ENCODE data around the gene ZNF687. TPM values are rescaled to one million over a fixed set of nuclear protein-coding genes. Genes with fewer than 3 reads are reported as not detected.

The ZNF687 gene
- total RNA-seq, 1 experiment from 2014 or later: 56.8 TPM

GRCh38 chr1:151294742-151295462 is 12.8 kb downstream of the ZNF687 start (continued):
- TF ChIP-seq, protein P1, sequence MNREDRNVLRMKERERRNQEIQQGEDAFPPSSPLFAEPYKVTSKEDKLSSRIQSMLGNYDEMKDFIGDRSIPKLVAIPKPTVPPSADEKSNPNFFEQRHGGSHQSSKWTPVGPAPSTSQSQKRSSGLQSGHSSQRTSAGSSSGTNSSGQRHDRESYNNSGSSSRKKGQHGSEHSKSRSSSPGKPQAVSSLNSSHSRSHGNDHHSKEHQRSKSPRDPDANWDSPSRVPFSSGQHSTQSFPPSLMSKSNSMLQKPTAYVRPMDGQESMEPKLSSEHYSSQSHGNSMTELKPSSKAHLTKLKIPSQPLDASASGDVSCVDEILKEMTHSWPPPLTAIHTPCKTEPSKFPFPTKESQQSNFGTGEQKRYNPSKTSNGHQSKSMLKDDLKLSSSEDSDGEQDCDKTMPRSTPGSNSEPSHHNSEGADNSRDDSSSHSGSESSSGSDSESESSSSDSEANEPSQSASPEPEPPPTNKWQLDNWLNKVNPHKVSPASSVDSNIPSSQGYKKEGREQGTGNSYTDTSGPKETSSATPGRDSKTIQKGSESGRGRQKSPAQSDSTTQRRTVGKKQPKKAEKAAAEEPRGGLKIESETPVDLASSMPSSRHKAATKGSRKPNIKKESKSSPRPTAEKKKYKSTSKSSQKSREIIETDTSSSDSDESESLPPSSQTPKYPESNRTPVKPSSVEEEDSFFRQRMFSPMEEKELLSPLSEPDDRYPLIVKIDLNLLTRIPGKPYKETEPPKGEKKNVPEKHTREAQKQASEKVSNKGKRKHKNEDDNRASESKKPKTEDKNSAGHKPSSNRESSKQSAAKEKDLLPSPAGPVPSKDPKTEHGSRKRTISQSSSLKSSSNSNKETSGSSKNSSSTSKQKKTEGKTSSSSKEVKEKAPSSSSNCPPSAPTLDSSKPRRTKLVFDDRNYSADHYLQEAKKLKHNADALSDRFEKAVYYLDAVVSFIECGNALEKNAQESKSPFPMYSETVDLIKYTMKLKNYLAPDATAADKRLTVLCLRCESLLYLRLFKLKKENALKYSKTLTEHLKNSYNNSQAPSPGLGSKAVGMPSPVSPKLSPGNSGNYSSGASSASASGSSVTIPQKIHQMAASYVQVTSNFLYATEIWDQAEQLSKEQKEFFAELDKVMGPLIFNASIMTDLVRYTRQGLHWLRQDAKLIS (CRISPR knock-in tag; IDR thresholded peaks at IDR 0.05; ENCODE audit: borderline replicate concordance): no peak
- TF ChIP-seq FOXK1 (CRISPR knock-in tag; IDR thresholded peaks at IDR 0.05) (0 out of 2 replicates have a peak, but pooled peaks have one; percentile 33), ZNF671 (CRISPR knock-in tag; IDR thresholded peaks at IDR 0.05) (no peak), JUN (CRISPR knock-in tag; IDR thresholded peaks at IDR 0.05) (no peak), GTF2I (CRISPR knock-in tag; conservative IDR thresholded peaks at IDR 0.05) (no peak)

GRCh38 chr1:151309811-151310323 is 27.8 kb downstream of the ZNF687 start:
- Mint-ChIP-seq H3K36me3 (peaks cover 32% of the 10 kb centered on the region), H3K27ac (peak overlapping the region; percentile 51), H3K4me3 (peak overlapping the region; percentile 36), H3K9me3 (no peaks in the 10 kb centered on the region), H3K4me1 (peaks cover 18% of the 10 kb centered on the region), H3K27me3 (ENCODE audit: low read depth) (no peaks in the 10 kb centered on the region)
- peak; percentile 93 for ATAC-seq
- TF ChIP-seq E2F5 (CRISPR knock-in tag; IDR thresholded peaks at IDR 0.05) (no peak), RORB (CRISPR knock-in tag; IDR thresholded peaks at IDR 0.05) (no peak), GRHL2 (CRISPR knock-in tag; IDR thresholded peaks at IDR 0.05; ENCODE audit: insufficient replicate concordance, severe bottlenecking) (no peak), USF2 (CRISPR knock-in tag; IDR thresholded peaks at IDR 0.05) (no peak), ZNF317 (CRISPR knock-in tag; IDR thresholded peaks at IDR 0.05; ENCODE audit: borderline replicate concordance, low read depth) (no peak), OVOL2 (CRISPR knock-in tag; IDR thresholded peaks at IDR 0.05; ENCODE audit: borderline replicate concordance) (no peak), CDX4 (CRISPR knock-in tag; IDR thresholded peaks at IDR 0.05; ENCODE audit: borderline replicate concordance) (no peak), ELF4 (CRISPR knock-in tag; IDR thresholded peaks at IDR 0.05; ENCODE audit: low read depth) (no peak), ZNF396 (CRISPR knock-in tag; IDR thresholded peaks at IDR 0.05; ENCODE audit: borderline replicate concordance) (no peak), SMAD3 (CRISPR knock-in tag; IDR thresholded peaks at IDR 0.05; ENCODE audit: borderline replicate concordance) (no peak), EMX1 (CRISPR knock-in tag; IDR thresholded peaks at IDR 0.05) (no peak)
- TF ChIP-seq, protein P2, sequence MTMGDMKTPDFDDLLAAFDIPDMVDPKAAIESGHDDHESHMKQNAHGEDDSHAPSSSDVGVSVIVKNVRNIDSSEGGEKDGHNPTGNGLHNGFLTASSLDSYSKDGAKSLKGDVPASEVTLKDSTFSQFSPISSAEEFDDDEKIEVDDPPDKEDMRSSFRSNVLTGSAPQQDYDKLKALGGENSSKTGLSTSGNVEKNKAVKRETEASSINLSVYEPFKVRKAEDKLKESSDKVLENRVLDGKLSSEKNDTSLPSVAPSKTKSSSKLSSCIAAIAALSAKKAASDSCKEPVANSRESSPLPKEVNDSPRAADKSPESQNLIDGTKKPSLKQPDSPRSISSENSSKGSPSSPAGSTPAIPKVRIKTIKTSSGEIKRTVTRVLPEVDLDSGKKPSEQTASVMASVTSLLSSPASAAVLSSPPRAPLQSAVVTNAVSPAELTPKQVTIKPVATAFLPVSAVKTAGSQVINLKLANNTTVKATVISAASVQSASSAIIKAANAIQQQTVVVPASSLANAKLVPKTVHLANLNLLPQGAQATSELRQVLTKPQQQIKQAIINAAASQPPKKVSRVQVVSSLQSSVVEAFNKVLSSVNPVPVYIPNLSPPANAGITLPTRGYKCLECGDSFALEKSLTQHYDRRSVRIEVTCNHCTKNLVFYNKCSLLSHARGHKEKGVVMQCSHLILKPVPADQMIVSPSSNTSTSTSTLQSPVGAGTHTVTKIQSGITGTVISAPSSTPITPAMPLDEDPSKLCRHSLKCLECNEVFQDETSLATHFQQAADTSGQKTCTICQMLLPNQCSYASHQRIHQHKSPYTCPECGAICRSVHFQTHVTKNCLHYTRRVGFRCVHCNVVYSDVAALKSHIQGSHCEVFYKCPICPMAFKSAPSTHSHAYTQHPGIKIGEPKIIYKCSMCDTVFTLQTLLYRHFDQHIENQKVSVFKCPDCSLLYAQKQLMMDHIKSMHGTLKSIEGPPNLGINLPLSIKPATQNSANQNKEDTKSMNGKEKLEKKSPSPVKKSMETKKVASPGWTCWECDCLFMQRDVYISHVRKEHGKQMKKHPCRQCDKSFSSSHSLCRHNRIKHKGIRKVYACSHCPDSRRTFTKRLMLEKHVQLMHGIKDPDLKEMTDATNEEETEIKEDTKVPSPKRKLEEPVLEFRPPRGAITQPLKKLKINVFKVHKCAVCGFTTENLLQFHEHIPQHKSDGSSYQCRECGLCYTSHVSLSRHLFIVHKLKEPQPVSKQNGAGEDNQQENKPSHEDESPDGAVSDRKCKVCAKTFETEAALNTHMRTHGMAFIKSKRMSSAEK (CRISPR knock-in tag; IDR thresholded peaks at IDR 0.05; ENCODE audit: borderline replicate concordance): no peak
- ChIA-PET POLR2A (interaction anchor here (1.1 to 1.3 kb wide), 3 partner anchors 18 to 31 kb away, joined by 3 to 6 read pairs (median 5); partner anchors contain the start of gene PI4KB), CTCF (interaction anchor here (0.6 to 4.6 kb wide), 20 partner anchors 9 to 432 kb away, joined by 3 to 73 read pairs (median 4); partner anchors contain the start of gene VPS72)
- DNase-seq (ENCODE audit: low spot score): peak; percentile 39
